Measurements from ENCODE around the gene PTPRN. TPM values are rescaled to one million over a fixed set of nuclear protein-coding genes. Genes with fewer than 3 reads are reported as not detected.

The PTPRN gene
- total RNA-seq, 1 donor from 2014 or later, result 30.5 TPM

DNA sequence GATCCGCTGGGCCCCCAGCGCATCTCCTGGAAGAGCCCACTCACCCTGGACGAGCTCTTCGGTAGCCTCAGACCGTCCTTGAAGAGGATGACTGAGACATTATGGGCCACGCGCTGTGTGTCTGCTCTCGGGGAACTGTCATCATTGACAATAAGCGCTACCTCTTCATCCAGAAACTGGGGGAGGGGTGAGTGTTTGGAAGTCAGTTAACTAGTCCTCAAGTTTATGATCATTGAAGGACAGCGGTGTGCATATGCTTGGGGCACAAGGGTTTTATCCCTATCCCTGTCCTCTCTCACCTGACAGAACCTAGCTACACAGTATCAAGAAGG is 63.3 kb downstream of the PTPRN start:
- Mint-ChIP-seq H3K9me3 (ENCODE audit: low read depth) (no peaks in the 10 kb centered on the region), H3K27ac (peak overlapping the region; percentile 99), H3K27me3 (peaks cover 3% of the 10 kb centered on the region), H3K4me3 (ENCODE audit: low read depth) (peak overlapping the region; percentile 89), H3K36me3 (ENCODE audit: insufficient read depth) (no peaks in the 10 kb centered on the region), H3K4me1 (ENCODE audit: low read depth) (peaks cover 21% of the 10 kb centered on the region)
- DNase-seq (ENCODE audit: low spot score, unreplicated experiment), result no peak
- no peak for TF ChIP-seq CTCF (IDR thresholded peaks at IDR 0.05; ENCODE audit: unreplicated experiment)

- peak within 1 kb of the TSS; percentile 99 for H3K27ac Mint-ChIP-seq
- no peaks in the 10 kb centered on the region for H3K27me3 Mint-ChIP-seq
- no peak for TF ChIP-seq CTCF (IDR thresholded peaks at IDR 0.05; ENCODE audit: unreplicated experiment)
- H3K4me3 Mint-ChIP-seq (ENCODE audit: low read depth), result peak within 1 kb of the TSS; percentile 89
- H3K9me3 Mint-ChIP-seq (ENCODE audit: low read depth), result no peaks in the 10 kb centered on the region
- H3K36me3 Mint-ChIP-seq (ENCODE audit: insufficient read depth), result no peaks in the 10 kb centered on the region
- H3K4me1 Mint-ChIP-seq (ENCODE audit: low read depth), result peaks cover 21% of the 10 kb centered on the region
- DNase-seq (ENCODE audit: low spot score, unreplicated experiment), result peak; percentile 93
Measured at GRCh38 chr2:219245148-219245898, 63.9 kb downstream of the PTPRN start, which contains the start of the genes GLB1L and STK16. TSS of gene GLB1L (minus strand) at chr2:219245444. CDS start at chr2:219243573, 1,871 bp downstream. TSS of gene STK16 (plus strand) at chr2:219245479. CDS start at chr2:219246000, 521 bp downstream.

DNA sequence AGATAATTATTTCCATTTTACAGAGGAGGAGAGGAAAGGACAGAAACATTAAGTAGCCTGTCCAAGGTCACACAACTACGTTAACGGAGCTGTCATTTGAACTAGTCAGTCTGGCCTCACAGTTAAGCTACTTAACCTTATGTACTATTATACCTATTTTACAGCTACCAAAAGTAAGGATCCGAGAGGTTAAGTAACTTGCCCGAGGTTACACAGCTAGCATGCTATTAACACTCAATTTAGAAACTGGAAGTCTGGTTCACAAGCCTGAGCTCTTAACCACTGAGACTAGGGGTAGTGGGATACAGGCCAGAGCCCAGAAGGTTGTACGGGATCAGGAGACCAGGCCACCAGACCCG is 64.4 kb downstream of the PTPRN start:
- Mint-ChIP-seq H3K27me3 (no peaks in the 10 kb centered on the region), H3K27ac (peak overlapping the region; percentile 99), H3K4me3 (ENCODE audit: low read depth) (peak overlapping the region; percentile 89), H3K9me3 (ENCODE audit: low read depth) (no peaks in the 10 kb centered on the region), H3K36me3 (ENCODE audit: insufficient read depth) (no peaks in the 10 kb centered on the region), H3K4me1 (ENCODE audit: low read depth) (peaks cover 19% of the 10 kb centered on the region)
- no peak for DNase-seq (ENCODE audit: low spot score, unreplicated experiment)
- no peak for TF ChIP-seq CTCF (IDR thresholded peaks at IDR 0.05; ENCODE audit: unreplicated experiment)

DNA sequence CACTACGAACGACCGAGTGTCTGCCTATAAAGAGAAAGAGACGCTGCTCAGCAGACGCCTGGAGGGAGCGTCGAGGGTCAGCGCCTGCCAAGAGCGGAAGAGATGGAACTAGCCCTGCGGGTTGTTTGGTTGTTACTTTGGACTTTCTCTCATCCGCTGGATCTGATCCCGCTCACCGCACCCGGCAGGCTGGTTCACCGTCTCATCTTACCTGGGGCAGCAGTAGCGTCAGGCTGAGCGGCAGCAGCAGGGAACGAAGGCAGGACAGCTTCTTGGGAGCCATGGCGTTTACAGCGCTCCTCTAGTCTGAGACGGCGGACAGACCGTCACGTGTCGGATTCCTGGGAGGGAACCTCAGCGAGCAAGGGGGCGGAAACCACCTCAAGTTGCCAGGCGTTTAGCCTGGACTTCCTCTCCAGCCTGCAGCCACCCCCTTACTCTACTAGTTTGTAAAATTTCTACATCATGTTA is 65.9 kb downstream of the PTPRN start:
- H3K4me3 Mint-ChIP-seq (ENCODE audit: low read depth), result peak overlapping the region; percentile 47
- no peaks in the 10 kb centered on the region for H3K36me3 Mint-ChIP-seq (ENCODE audit: insufficient read depth)
- H3K27me3 Mint-ChIP-seq, result no peaks in the 10 kb centered on the region
- no peaks in the 10 kb centered on the region for H3K9me3 Mint-ChIP-seq (ENCODE audit: low read depth)
- peak overlapping the region; percentile 41 for H3K27ac Mint-ChIP-seq
- no peak for DNase-seq (ENCODE audit: low spot score, unreplicated experiment)
- H3K4me1 Mint-ChIP-seq (ENCODE audit: low read depth), result peaks cover 8% of the 10 kb centered on the region
- no peak for TF ChIP-seq CTCF (IDR thresholded peaks at IDR 0.05; ENCODE audit: unreplicated experiment)

Small RNA genes within 50 kb of the gene (microRNA-seq; reads per million reads assigned to microRNA genes)
- gene MIR153-1 (ENCODE audit: borderline number of aligned reads, unreplicated experiment), result 1.8 reads per million

Other genes starting within 250 kb of the PTPRN start
- gene IHH, start 248.5 kb downstream of the PTPRN start, total RNA-seq, result 17.3 and 24.1 TPM in 2 replicates
- 15.4 and 17.7 TPM in 2 replicates for gene NHEJ1, start 148.6 kb downstream of the PTPRN start, total RNA-seq
- gene SLC23A3, start 139.4 kb downstream of the PTPRN start, total RNA-seq, result 1.7 and 2.8 TPM in 2 replicates
- gene CNPPD1, start 132.5 kb downstream of the PTPRN start, total RNA-seq, result 38.9 and 40.8 TPM in 2 replicates
- gene RETREG2, start 131.1 kb downstream of the PTPRN start, total RNA-seq, result 77.0 and 77.4 TPM in 2 replicates
- gene ZFAND2B, start 102.6 kb downstream of the PTPRN start, total RNA-seq, result 29.3 and 29.6 TPM in 2 replicates
- 26.7 and 29.9 TPM in 2 replicates for gene ABCB6, start 90.4 kb downstream of the PTPRN start, total RNA-seq
- gene ATG9A, start 79.8 kb downstream of the PTPRN start, total RNA-seq, result 40.6 and 43.6 TPM in 2 replicates
- gene ANKZF1, start 79.6 kb downstream of the PTPRN start, total RNA-seq, result 64.3 and 66.7 TPM in 2 replicates
- 11.8 and 13.5 TPM in 2 replicates for gene GLB1L, start 64.0 kb downstream of the PTPRN start, total RNA-seq
- 23.2 and 24.1 TPM in 2 replicates for gene STK16, start 63.9 kb downstream of the PTPRN start, total RNA-seq
- not detected in 2 replicates for gene TUBA4B, start 56.2 kb downstream of the PTPRN start, total RNA-seq
- 8.3 and 9.1 TPM in 2 replicates for gene TUBA4A, start 55.5 kb downstream of the PTPRN start, total RNA-seq
- gene DNAJB2, start 30.0 kb downstream of the PTPRN start, total RNA-seq, result 66.2 and 69.5 TPM in 2 replicates
- gene RESP18, start 23.3 kb upstream of the PTPRN start, total RNA-seq, result not detected in 2 replicates
- gene DNPEP, start 78.5 kb upstream of the PTPRN start, total RNA-seq, result 36.0 and 47.0 TPM in 2 replicates
- gene DES, start 109.0 kb upstream of the PTPRN start, total RNA-seq, result not detected in 2 replicates
- gene SPEG, start 125.4 kb upstream of the PTPRN start, total RNA-seq, result 15.1 and 15.5 TPM in 2 replicates
- 35.8 and 37.4 TPM in 2 replicates for gene GMPPA, start 189.5 kb upstream of the PTPRN start, total RNA-seq
- gene ASIC4, start 205.1 kb upstream of the PTPRN start, total RNA-seq, result 3.4 and 5.1 TPM in 2 replicates
- gene CHPF, start 234.4 kb upstream of the PTPRN start, total RNA-seq, result 49.1 and 51.1 TPM in 2 replicates
- 8.2 and 9.7 TPM in 2 replicates for gene TMEM198, start 234.6 kb upstream of the PTPRN start, total RNA-seq

All from progenitor cell of endocrine pancreas (in vitro differentiated cells).